HepG2 (cell line): ENCODE measurements around the gene SLC35D2. TPM values are rescaled to one million over a fixed set of nuclear protein-coding genes. Genes with fewer than 3 reads are reported as not detected.
A peak's percentile ranks its signal among the peaks of the same experiment; 100 is the strongest.

Experiments
- BHLHE40 ChIP-seq: IDR thresholded peaks from 2 replicates; pipeline ENCODE4 v1.6.1; 2011; ENCODE audit warnings: low read length, improper control_type of control experiment
- E2F2 ChIP-seq: sonication (generic); formaldehyde crosslinking; IDR thresholded peaks from 2 replicates; pipeline ENCODE4 v1.4.0; 2020; ENCODE audit warnings: missing genetic modification reagents, borderline replicate concordance
- GABPB1 ChIP-seq: IDR thresholded peaks from 2 replicates; pipeline ENCODE4 v1.6.1; 2016; ENCODE audit warnings: mild to moderate bottlenecking, missing genetic modification reagents, moderate library complexity, missing compliant biosample characterization
- GATA4 ChIP-seq: sonication (generic); IDR thresholded peaks from 2 replicates; pipeline ENCODE4 v1.6.1; 2016; ENCODE audit warnings: antibody characterized with exemption, low read depth, borderline replicate concordance
- KIAA2018 ChIP-seq: sonication (generic); formaldehyde crosslinking; IDR thresholded peaks from 2 replicates; pipeline ENCODE4 v1.5.0; 2020; ENCODE audit warnings: mild to moderate bottlenecking, missing genetic modification reagents, borderline replicate concordance
- RNF2 ChIP-seq: fragments of 450-650 bp; conservative IDR thresholded peaks from 2 replicates; pipeline ENCODE4 v1.6.1; 2016; ENCODE audit warnings: low read depth
- TBX2 ChIP-seq: sonication (generic); formaldehyde crosslinking; IDR thresholded peaks from 2 replicates; pipeline ENCODE4 v1.5.0; 2020; ENCODE audit warnings: missing genetic modification reagents, mild to moderate bottlenecking, borderline replicate concordance
- ZBTB25 ChIP-seq: IDR thresholded peaks from 2 replicates; pipeline ENCODE4 v1.6.1; 2018; ENCODE audit warnings: missing genetic modification reagents
- ZBTB49 ChIP-seq: sonication (generic); formaldehyde crosslinking; IDR thresholded peaks from 2 replicates; pipeline ENCODE4 v1.4.0; 2020; ENCODE audit warnings: missing genetic modification reagents, borderline replicate concordance
- ZMYM2 ChIP-seq: sonication (generic); formaldehyde crosslinking; IDR thresholded peaks from 2 replicates; pipeline ENCODE4 v1.8.0; 2022; ENCODE audit warnings: mild to moderate bottlenecking, missing genetic modification reagents
- ZNF724P ChIP-seq: sonication (generic); formaldehyde crosslinking; IDR thresholded peaks from 2 replicates; pipeline ENCODE4 v1.8.0; 2022; ENCODE audit warnings: missing genetic modification reagents, borderline replicate concordance
- polyA plus RNA-seq, 8 experiments: library from polyadenylated mRNA; depleted of rRNA in 3 of 8; stranded (reverse) in 7 of 8; unstranded in 1 of 8; fragments of >200 nt; fragmentation: Illumina TruSeq in 4 of 8; extraction: Trizol in 4 of 8; gene quantifications; 2 replicates each; pipeline versions ENCODE4 v1.2.1 to v1.2.3, GENCODE V29; 2011 to 2016; ENCODE audit warnings: low read depth in 4 of 8, missing spikeins in 1 of 8, mixed read lengths in 1 of 8; ENCODE audit not compliant: insufficient read depth in 1 of 8
- total RNA-seq, 5 experiments: library from RNA; depleted of rRNA; stranded (reverse); fragments of >200 nt; fragmentation: Illumina TruSeq; extraction: Trizol; gene quantifications; 2 replicates each; pipeline ENCODE4 v1.2.3, GENCODE V29; 2016; ENCODE audit warnings: low read depth in 1 of 5

SLC35D2 gene
- total and polyA plus RNA-seq, 2 of the 13 experiments (the other 11 are each of a cell fraction or from before 2014, with no cell fraction given) = 96.2 to 103 TPM

- no peak for TF ChIP-seq BHLHE40
- TF ChIP-seq RNF2 = no peak
- TF ChIP-seq E2F2 (CRISPR knock-in tag) = no peak
- TF ChIP-seq TBX2 = peak; percentile 39; the same call in 1 of the 2 replicates
- no peak for TF ChIP-seq KIAA2018 (CRISPR knock-in tag)
- TF ChIP-seq ZMYM2 (CRISPR knock-in tag) = no peak
- TF ChIP-seq ZBTB49 (CRISPR knock-in tag) = no peak
- TF ChIP-seq GATA4 = no peak
- TF ChIP-seq ZNF724P (CRISPR knock-in tag) = peak; percentile 65; the same call in 1 of the 2 replicates
- TF ChIP-seq ZBTB25 (CRISPR knock-in tag) = no peak
- peak; percentile 58; the same call in 1 of the 2 replicates for TF ChIP-seq GABPB1 (CRISPR knock-in tag)
Observed at GRCh38 chr9:96418920-96419690, 35.6 kb upstream of the SLC35D2 start (continued).
